Urinary bladder (tissue), 4 donors: ENCODE measurements around the gene SAG. TPM values are rescaled to one million over a fixed set of nuclear protein-coding genes. Genes with fewer than 3 reads are reported as not detected.

Experiments used
- DNase-seq: peaks from one replicate; pipeline ENCODE4 v3.0.0-alpha.2; 2015; ENCODE audit errors: extremely low spot score
- H3K27ac ChIP-seq: one replicate; pipeline ENCODE4 v1.5.1; 2013; ENCODE audit warnings: low read depth, mild to moderate bottlenecking, moderate library complexity
- H3K36me3 ChIP-seq: one replicate; pipeline ENCODE4 v1.6.1; 2013; ENCODE audit warnings: mild to moderate bottlenecking, moderate library complexity; ENCODE audit not compliant: insufficient read depth
- H3K4me1 ChIP-seq: one replicate; pipeline ENCODE4 v1.6.1; 2013; ENCODE audit warnings: mild to moderate bottlenecking, moderate library complexity; ENCODE audit not compliant: insufficient read depth
- H3K4me3 ChIP-seq: one replicate; pipeline ENCODE4 v1.5.1; 2013; ENCODE audit warnings: low read depth, low read length
- WGBS: extraction: QIAGEN DNeasy Blood & Tissue Kit; methylation state at CpG from one replicate; pipeline ENCODE4 v1.1.7; 2013; 5-methylcytosine and 5-hydroxymethylcytosine counted together
- polyA plus RNA-seq: library from polyadenylated mRNA; stranded (reverse); fragments of 200-250 nt; gene quantifications from one replicate; pipeline ENCODE4 v1.2.3, GENCODE V29; 2013
- small RNA-seq: library from RNA; depleted of rRNA; stranded (forward); fragments of <200 nt; gene quantifications from one replicate; pipeline ENCODE3, GENCODE V24; 2014
- total RNA-seq: library from RNA; depleted of rRNA; stranded (reverse); fragments of >200 nt; gene quantifications from one replicate; pipeline ENCODE4 v1.2.3, GENCODE V29; 2014
- donor health status: healthy with polysubstance abuse.
- donor health status: healthy.

Gene SAG
- total and polyA plus RNA-seq, 2 donors = 0.03 TPM; not detected in 1

DNA sequence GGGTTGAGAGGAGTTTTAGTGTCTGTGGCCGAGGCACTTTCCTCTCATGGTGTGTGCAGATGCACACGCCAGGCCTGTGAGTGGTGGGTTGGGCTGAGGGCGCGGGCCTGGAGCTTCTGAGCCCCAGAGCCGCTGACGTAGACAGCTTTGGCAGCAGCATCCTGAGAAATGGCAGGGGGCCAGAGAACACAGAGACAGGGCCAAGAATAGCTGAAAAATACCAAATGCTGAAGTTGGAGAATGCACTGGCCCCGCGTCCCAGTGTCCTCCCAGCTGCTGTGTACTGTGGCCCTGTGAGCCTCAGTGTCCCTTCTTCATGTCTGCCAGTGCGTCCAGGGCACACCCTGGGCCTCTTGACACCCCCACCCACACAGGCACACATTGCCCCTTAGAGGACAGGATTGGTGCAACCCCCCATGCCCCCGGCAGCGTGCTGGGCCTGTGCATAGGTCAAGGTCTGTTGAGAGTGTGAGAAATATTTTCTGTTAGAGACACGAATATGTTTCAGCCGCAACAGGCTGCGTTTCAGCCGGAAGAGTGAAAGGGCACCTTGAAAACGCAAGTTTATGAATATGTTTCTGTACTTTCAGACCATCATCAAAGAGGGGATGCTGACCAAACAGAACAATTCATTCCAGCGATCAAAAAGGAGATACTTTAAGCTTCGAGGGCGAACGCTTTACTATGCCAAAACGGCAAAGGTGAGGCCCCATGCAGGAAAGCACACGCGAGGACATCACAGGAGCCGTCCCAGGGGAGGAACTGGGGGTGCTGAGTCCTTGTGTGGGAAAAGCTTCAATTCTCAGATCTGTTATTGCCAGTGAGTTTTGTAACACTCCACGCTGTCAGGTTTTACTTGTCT, 80.3 kb downstream of the SAG start:
- H3K4me1 ChIP-seq = no peaks in the 10 kb centered on the region

GRCh38 chr2:233389601-233390125, 82.0 kb downstream of the SAG start:
- Histone ChIP-seq H3K4me3 (no peak overlapping the region), H3K27ac (no peak overlapping the region), H3K36me3 (no peaks in the 10 kb centered on the region), H3K4me1 (no peaks in the 10 kb centered on the region)
- DNase-seq = no peak
- WGBS = 92% methylated on average over 8 of the region's 8 CpGs

More for the DNA sequence above, 80.3 kb downstream of the SAG start:
- peak; percentile 91 for DNase-seq
- 27% methylated on average over 25 of the region's 25 CpGs for WGBS
- Histone ChIP-seq H3K36me3 (no peaks in the 10 kb centered on the region), H3K27ac (peak overlapping the region; percentile 44), H3K4me3 (no peak overlapping the region)

GRCh38 chr2:233395687-233396086, 88.1 kb downstream of the SAG start:
- H3K4me3 ChIP-seq = no peak overlapping the region
- H3K36me3 ChIP-seq = no peaks in the 10 kb centered on the region
- 98% methylated on average over 7 of the region's 7 CpGs for WGBS
- H3K27ac ChIP-seq = no peak overlapping the region
- H3K4me1 ChIP-seq = no peaks in the 10 kb centered on the region
- DNase-seq = no peak

Small RNA genes lying within 50 kb of the gene (small RNA-seq; reads per million reads assigned to genes)
- gene RF00019 = not detected
- gene SCARNA5 = 56.1 reads per million, percentile 96 among the genes with 10 or more reads in this experiment
- gene SCARNA6 = 15.6 reads per million, percentile 95 among the genes with 10 or more reads in this experiment

Other genes starting within 250 kb of the SAG start
- 13.5 TPM for gene INPP5D, start 247.5 kb upstream of the SAG start, total RNA-seq
- 8.4 TPM for gene INPP5D, start 247.5 kb upstream of the SAG start, polyA plus RNA-seq
- 29.5 TPM for gene ATG16L1, start 56.1 kb upstream of the SAG start, total RNA-seq
- gene ATG16L1, start 56.1 kb upstream of the SAG start, polyA plus RNA-seq = 24.5 TPM
- 26.4 TPM for gene DGKD, start 46.7 kb downstream of the SAG start, total RNA-seq
- gene DGKD, start 46.7 kb downstream of the SAG start, polyA plus RNA-seq = 13.3 TPM